Measurements from ENCODE around the gene GMIP. TPM values are rescaled to one million over a fixed set of nuclear protein-coding genes. Genes with fewer than 3 reads are reported as not detected.

Gene GMIP
- total RNA-seq, 1 donor from 2014 or later = 118 TPM

- intact Hi-C loops (cut with micrococcal nuclease) = loop anchor here (1.0 to 2.0 kb wide), 8 partner anchors 9 to 282 kb away; partner anchors contain the start of genes ATP13A1, GMIP and ZNF93
Observed at GRCh38 chr19:19618219-19619051, 25.0 kb downstream of the GMIP start, which contains the start of gene PBX4. PBX4 (minus strand) TSS chr19:19618687; CDS start chr19:19618629, 58 bp downstream.

GRCh38 chr19:19615086-19615485, 28.4 kb downstream of the GMIP start:
- intact Hi-C loops (cut with micrococcal nuclease) = no loop called here

- intact Hi-C loops (cut with micrococcal nuclease) = no loop called here
Observed at GRCh38 chr19:19613506-19613905, 30.0 kb downstream of the GMIP start.

GRCh38 chr19:19610376-19611202, 32.9 kb downstream of the GMIP start:
- intact Hi-C loops (cut with micrococcal nuclease) = no loop called here

GRCh38 chr19:19606686-19607085, 36.8 kb downstream of the GMIP start:
- intact Hi-C loops (cut with micrococcal nuclease) = loop anchor here (1.0 kb wide), 3 partner anchors 8 to 15 kb away; partner anchors contain the start of gene PBX4

- intact Hi-C loops (cut with micrococcal nuclease) = loop anchor here (1.0 kb wide), 3 partner anchors 8 to 15 kb away; partner anchors contain the start of gene PBX4
Observed at GRCh38 chr19:19606021-19606420, 37.4 kb downstream of the GMIP start.

- intact Hi-C loops (cut with micrococcal nuclease) = no loop called here
Observed at GRCh38 chr19:19602713-19603324, 40.6 kb downstream of the GMIP start.

GRCh38 chr19:19602136-19602712, 41.2 kb downstream of the GMIP start:
- intact Hi-C loops (cut with micrococcal nuclease) = no loop called here

- intact Hi-C loops (cut with micrococcal nuclease) = no loop called here
Observed at GRCh38 chr19:19600793-19601330, 42.6 kb downstream of the GMIP start.

GRCh38 chr19:19598728-19599451, 44.6 kb downstream of the GMIP start:
- intact Hi-C loops (cut with micrococcal nuclease) = loop anchor here (1.0 to 10.0 kb wide), 8 partner anchors 7 to 1426 kb away; partner anchors contain the start of genes BORCS8, PBX4, RFXANK and ZNF101

GRCh38 chr19:19597809-19598306, 45.6 kb downstream of the GMIP start:
- intact Hi-C loops (cut with micrococcal nuclease) = loop anchor here (1.0 to 10.0 kb wide), 8 partner anchors 8 to 1427 kb away; partner anchors contain the start of genes BORCS8, PBX4, RFXANK and ZNF101

- intact Hi-C loops (cut with micrococcal nuclease) = loop anchor here (10.0 kb wide), 1 partner anchor 1430 kb away; the partner anchor contains the start of gene ZNF430
Observed at GRCh38 chr19:19595171-19595701, 48.2 kb downstream of the GMIP start.

GRCh38 chr19:19594381-19594780, 49.1 kb downstream of the GMIP start:
- intact Hi-C loops (cut with micrococcal nuclease) = loop anchor here (10.0 kb wide), 1 partner anchor 1430 kb away; the partner anchor contains the start of gene ZNF430

- intact Hi-C loops (cut with micrococcal nuclease) = loop anchor here (10.0 kb wide), 1 partner anchor 1432 kb away; the partner anchor contains the start of gene ZNF430
Observed at GRCh38 chr19:19592690-19593089, 50.8 kb downstream of the GMIP start.

- intact Hi-C loops (cut with micrococcal nuclease) = loop anchor here (1.0 to 10.0 kb wide), 6 partner anchors 15 to 1434 kb away; partner anchors contain the start of genes GMIP, PBX4 and ZNF430
Observed at GRCh38 chr19:19591133-19591825, 52.2 kb downstream of the GMIP start.

- intact Hi-C loops (cut with micrococcal nuclease) = no loop called here
Observed at GRCh38 chr19:19588546-19588945, 54.9 kb downstream of the GMIP start.

- intact Hi-C loops (cut with micrococcal nuclease) = no loop called here
Observed at GRCh38 chr19:19587771-19588170, 55.7 kb downstream of the GMIP start.

GRCh38 chr19:19584356-19584755, 59.1 kb downstream of the GMIP start:
- intact Hi-C loops (cut with micrococcal nuclease) = no loop called here

Measured in T-helper 1 cell treated with Interleukin-12 subunit alpha and Interleukin-12 subunit beta and Interleukin-4 antibody, amounts not matched to agents 30 ng/mL and 1 ng/mL, for 36 hours (primary cell).